HL-60/S4 treated with phorbol 12-myristate 13-acetate at 8.2 ng/mL for 4 days and 3 days (cell line): ENCODE measurements around the gene CYTH4.

Source experiments
- in situ Hi-C: fragments of 300-500 bp; cut with MboI; formaldehyde crosslinking; loops from 2 replicates; pipeline ENCODE4 v1.15.0; 2022; ENCODE audit warnings: low sequenced_read_pairs

Gene CYTH4

GRCh38 chr22:37340331-37341262, 58.3 kb downstream of the CYTH4 start:
- in situ Hi-C loops, result no loop called here

- in situ Hi-C loops, result no loop called here
Observed at GRCh38 chr22:37342065-37342464, 59.8 kb downstream of the CYTH4 start.

GRCh38 chr22:37343348-37343747, 61.0 kb downstream of the CYTH4 start:
- in situ Hi-C loops, result no loop called here

- in situ Hi-C loops, result no loop called here
Observed at GRCh38 chr22:37343863-37344734, 61.8 kb downstream of the CYTH4 start.

GRCh38 chr22:37344735-37345449, 62.6 kb downstream of the CYTH4 start:
- in situ Hi-C loops, result no loop called here

- in situ Hi-C loops, result no loop called here
Observed at GRCh38 chr22:37345863-37346504, 63.7 kb downstream of the CYTH4 start.

GRCh38 chr22:37346505-37346895, 64.2 kb downstream of the CYTH4 start:
- in situ Hi-C loops, result no loop called here

GRCh38 chr22:37349043-37349814, 66.9 kb downstream of the CYTH4 start:
- in situ Hi-C loops, result no loop called here

- in situ Hi-C loops, result no loop called here
Observed at GRCh38 chr22:37351232-37351631, 68.9 kb downstream of the CYTH4 start.

- in situ Hi-C loops, result no loop called here
Observed at GRCh38 chr22:37352481-37352880, 70.2 kb downstream of the CYTH4 start.

- in situ Hi-C loops, result no loop called here
Observed at GRCh38 chr22:37353839-37354238, 71.5 kb downstream of the CYTH4 start.

- in situ Hi-C loops, result no loop called here
Observed at GRCh38 chr22:37354261-37354660, 72.0 kb downstream of the CYTH4 start.

GRCh38 chr22:37354670-37355069, 72.4 kb downstream of the CYTH4 start:
- in situ Hi-C loops, result no loop called here

- in situ Hi-C loops, result no loop called here
Observed at GRCh38 chr22:37355174-37355573, 72.9 kb downstream of the CYTH4 start.

- in situ Hi-C loops, result no loop called here
Observed at GRCh38 chr22:37356922-37357321, 74.6 kb downstream of the CYTH4 start.

GRCh38 chr22:37357446-37358075, 75.3 kb downstream of the CYTH4 start:
- in situ Hi-C loops, result no loop called here

GRCh38 chr22:37358386-37358785, 76.1 kb downstream of the CYTH4 start:
- in situ Hi-C loops, result no loop called here

- in situ Hi-C loops, result no loop called here
Observed at GRCh38 chr22:37358917-37359316, 76.6 kb downstream of the CYTH4 start.

GRCh38 chr22:37362621-37363020, 80.3 kb downstream of the CYTH4 start:
- in situ Hi-C loops, result no loop called here
